HepG2 (cell line): ENCODE measurements around the gene ARR3. TPM values are rescaled to one million over a fixed set of nuclear protein-coding genes. Genes with fewer than 3 reads are reported as not detected.

Experiments
- CREM ChIP-seq, 2 experiments: sonication (generic) in 1 of 2; formaldehyde crosslinking in 1 of 2; IDR thresholded peaks; 2 replicates each; pipeline versions ENCODE4 v1.4.0 to v1.6.1; 2016 to 2020; ENCODE audit warnings: antibody characterized with exemption in 1 of 2, mild to moderate bottlenecking in 1 of 2, missing genetic modification reagents in 1 of 2
- KLF11 ChIP-seq: IDR thresholded peaks from 2 replicates; pipeline ENCODE4 v1.6.1; 2016; ENCODE audit warnings: missing compliant biosample characterization
- RAD21 ChIP-seq: fragments of 450-650 bp; formaldehyde crosslinking; IDR thresholded peaks from 2 replicates; pipeline ENCODE4 v1.5.0; 2020; ENCODE audit warnings: mild to moderate bottlenecking
- SALL1 ChIP-seq: sonication (generic); formaldehyde crosslinking; IDR thresholded peaks from 2 replicates; pipeline ENCODE4 v1.8.0; 2022; ENCODE audit warnings: mild to moderate bottlenecking, missing genetic modification reagents
- SIN3A ChIP-seq: IDR thresholded peaks from 2 replicates; pipeline ENCODE4 v1.6.1; 2011; ENCODE audit warnings: low read depth, mild to moderate bottlenecking, control low read depth, low read length, borderline replicate concordance
- ZC3H4 ChIP-seq: sonication (generic); formaldehyde crosslinking; IDR thresholded peaks from 2 replicates; pipeline ENCODE4 v1.4.0; 2020; ENCODE audit warnings: missing genetic modification reagents, borderline replicate concordance
- ZNF530 ChIP-seq: sonication (generic); formaldehyde crosslinking; IDR thresholded peaks from 2 replicates; pipeline ENCODE4 v1.5.0; 2020; ENCODE audit warnings: low read depth, mild to moderate bottlenecking, missing genetic modification reagents
- ZNF570 ChIP-seq: sonication (generic); formaldehyde crosslinking; IDR thresholded peaks from 2 replicates; pipeline ENCODE4 v1.4.0; 2020; ENCODE audit warnings: mild to moderate bottlenecking, missing genetic modification reagents, borderline replicate concordance
- ZNF713 ChIP-seq: sonication (generic); formaldehyde crosslinking; IDR thresholded peaks from 2 replicates; pipeline ENCODE4 v1.4.0; 2020; ENCODE audit warnings: mild to moderate bottlenecking, missing genetic modification reagents
- polyA plus RNA-seq, 8 experiments: library from polyadenylated mRNA; depleted of rRNA in 3 of 8; stranded (reverse) in 7 of 8; unstranded in 1 of 8; fragments of >200 nt; fragmentation: Illumina TruSeq in 4 of 8; extraction: Trizol in 4 of 8; gene quantifications; 2 replicates each; pipeline versions ENCODE4 v1.2.1 to v1.2.3, GENCODE V29; 2011 to 2016; ENCODE audit warnings: low read depth in 4 of 8, missing spikeins in 1 of 8, mixed read lengths in 1 of 8; ENCODE audit not compliant: insufficient read depth in 1 of 8
- total RNA-seq, 5 experiments: library from RNA; depleted of rRNA; stranded (reverse); fragments of >200 nt; fragmentation: Illumina TruSeq; extraction: Trizol; gene quantifications; 2 replicates each; pipeline ENCODE4 v1.2.3, GENCODE V29; 2016; ENCODE audit warnings: low read depth in 1 of 5
- TF ChIP-seq, protein P1 (sequence below): sonication (generic); formaldehyde crosslinking; IDR thresholded peaks from 2 replicates; pipeline ENCODE4 v1.5.0; 2020; ENCODE audit warnings: missing genetic modification reagents
- TF ChIP-seq, protein P2 (sequence below): sonication (generic); formaldehyde crosslinking; IDR thresholded peaks from 2 replicates; pipeline ENCODE4 v1.8.1; 2023; ENCODE audit warnings: missing genetic modification reagents, mild to moderate bottlenecking, borderline replicate concordance
- TF ChIP-seq, protein P3 (sequence below): sonication (generic); formaldehyde crosslinking; IDR thresholded peaks from 2 replicates; pipeline ENCODE4 v1.9.0; 2021; ENCODE audit warnings: missing genetic modification reagents, borderline replicate concordance
- TF ChIP-seq, protein P4 (sequence below): sonication (generic); formaldehyde crosslinking; IDR thresholded peaks from 2 replicates; pipeline ENCODE4 v1.4.0; 2020; ENCODE audit warnings: mild to moderate bottlenecking, missing genetic modification reagents
- TF ChIP-seq, protein P5 (sequence below): sonication (generic); formaldehyde crosslinking; IDR thresholded peaks from 2 replicates; pipeline ENCODE4 v1.5.0; 2020; ENCODE audit warnings: mild to moderate bottlenecking, missing genetic modification reagents, borderline replicate concordance

ARR3 gene
- total and polyA plus RNA-seq, 2 of the 13 experiments (the other 11 are each of a cell fraction or from before 2014, with no cell fraction given) = not detected

DNA sequence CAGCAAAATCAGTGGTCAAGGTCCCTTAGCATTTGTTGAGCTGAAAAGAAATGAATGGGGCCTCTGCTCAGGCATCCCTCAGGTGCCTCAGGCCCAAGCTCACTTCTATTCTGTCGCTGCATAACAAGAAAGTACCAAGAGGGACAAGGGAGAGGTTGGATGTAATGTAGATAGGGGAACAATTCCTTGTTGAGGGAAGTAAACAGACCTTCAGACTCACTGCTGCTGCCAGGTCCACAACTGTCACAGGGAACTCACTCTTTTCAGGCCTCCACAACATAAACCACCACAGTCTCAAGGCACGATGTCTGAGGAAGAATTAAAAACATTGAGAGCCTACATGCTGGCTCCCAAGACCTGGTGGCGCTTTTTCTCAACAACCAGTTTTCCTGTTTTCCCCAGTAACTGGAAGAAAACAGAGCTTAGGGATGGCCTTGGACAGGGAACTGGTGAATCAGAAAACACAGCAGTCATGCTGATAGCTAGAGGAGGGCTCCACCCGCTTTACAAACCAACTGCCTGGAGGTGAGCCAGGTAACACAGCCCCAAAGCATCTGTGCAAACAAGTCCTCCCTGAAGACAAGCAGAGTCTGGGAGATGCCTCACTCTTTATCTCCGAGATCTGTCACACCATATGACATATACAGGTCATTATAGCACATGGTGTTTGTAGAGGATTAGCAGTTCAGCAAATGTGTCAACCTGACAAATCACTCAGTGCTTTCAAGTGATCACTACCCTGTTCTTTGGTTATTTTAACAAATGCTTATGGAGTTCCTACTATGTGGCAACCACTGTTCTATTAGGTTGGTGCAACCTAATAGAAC lies 48.0 kb upstream of the ARR3 start (continued):
- TF ChIP-seq, protein P1, sequence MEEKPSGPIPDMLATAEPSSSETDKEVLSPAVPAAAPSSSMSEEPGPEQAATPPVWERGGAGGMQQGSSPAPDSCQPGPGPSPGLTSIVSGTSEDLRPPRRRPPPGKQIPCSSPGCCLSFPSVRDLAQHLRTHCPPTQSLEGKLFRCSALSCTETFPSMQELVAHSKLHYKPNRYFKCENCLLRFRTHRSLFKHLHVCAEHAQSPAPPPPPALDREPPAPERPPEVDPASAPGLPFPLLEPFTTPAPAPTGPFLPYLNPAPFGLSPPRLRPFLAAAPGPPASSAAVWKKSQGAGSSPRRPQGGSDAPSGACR (CRISPR knock-in tag) = no peak
- TF ChIP-seq, protein P2, sequence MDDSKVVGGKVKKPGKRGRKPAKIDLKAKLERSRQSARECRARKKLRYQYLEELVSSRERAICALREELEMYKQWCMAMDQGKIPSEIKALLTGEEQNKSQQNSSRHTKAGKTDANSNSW (CRISPR knock-in tag) = no peak
- TF ChIP-seq SIN3A (no peak), ZNF570 (CRISPR knock-in tag) (no peak), ZC3H4 (CRISPR knock-in tag) (no peak), RAD21 (CRISPR knock-in tag) (no peak), SALL1 (CRISPR knock-in tag) (peak; percentile 33; the same call in 1 of the 2 replicates), CREM (IDR thresholded peaks at IDR 0.05) (no peak), CREM (CRISPR knock-in tag; IDR thresholded peaks at IDR 0.05) (no peak), KLF11 (no peak), ZNF713 (CRISPR knock-in tag) (no peak), ZNF530 (no peak)
- TF ChIP-seq, protein P3, sequence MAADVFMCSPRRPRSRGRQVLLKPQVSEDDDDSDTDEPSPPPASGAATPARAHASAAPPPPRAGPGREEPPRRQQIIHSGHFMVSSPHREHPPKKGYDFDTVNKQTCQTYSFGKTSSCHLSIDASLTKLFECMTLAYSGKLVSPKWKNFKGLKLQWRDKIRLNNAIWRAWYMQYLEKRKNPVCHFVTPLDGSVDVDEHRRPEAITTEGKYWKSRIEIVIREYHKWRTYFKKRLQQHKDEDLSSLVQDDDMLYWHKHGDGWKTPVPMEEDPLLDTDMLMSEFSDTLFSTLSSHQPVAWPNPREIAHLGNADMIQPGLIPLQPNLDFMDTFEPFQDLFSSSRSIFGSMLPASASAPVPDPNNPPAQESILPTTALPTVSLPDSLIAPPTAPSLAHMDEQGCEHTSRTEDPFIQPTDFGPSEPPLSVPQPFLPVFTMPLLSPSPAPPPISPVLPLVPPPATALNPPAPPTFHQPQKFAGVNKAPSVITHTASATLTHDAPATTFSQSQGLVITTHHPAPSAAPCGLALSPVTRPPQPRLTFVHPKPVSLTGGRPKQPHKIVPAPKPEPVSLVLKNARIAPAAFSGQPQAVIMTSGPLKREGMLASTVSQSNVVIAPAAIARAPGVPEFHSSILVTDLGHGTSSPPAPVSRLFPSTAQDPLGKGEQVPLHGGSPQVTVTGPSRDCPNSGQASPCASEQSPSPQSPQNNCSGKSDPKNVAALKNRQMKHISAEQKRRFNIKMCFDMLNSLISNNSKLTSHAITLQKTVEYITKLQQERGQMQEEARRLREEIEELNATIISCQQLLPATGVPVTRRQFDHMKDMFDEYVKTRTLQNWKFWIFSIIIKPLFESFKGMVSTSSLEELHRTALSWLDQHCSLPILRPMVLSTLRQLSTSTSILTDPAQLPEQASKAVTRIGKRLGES (CRISPR knock-in tag) = no peak
- TF ChIP-seq, protein P4, sequence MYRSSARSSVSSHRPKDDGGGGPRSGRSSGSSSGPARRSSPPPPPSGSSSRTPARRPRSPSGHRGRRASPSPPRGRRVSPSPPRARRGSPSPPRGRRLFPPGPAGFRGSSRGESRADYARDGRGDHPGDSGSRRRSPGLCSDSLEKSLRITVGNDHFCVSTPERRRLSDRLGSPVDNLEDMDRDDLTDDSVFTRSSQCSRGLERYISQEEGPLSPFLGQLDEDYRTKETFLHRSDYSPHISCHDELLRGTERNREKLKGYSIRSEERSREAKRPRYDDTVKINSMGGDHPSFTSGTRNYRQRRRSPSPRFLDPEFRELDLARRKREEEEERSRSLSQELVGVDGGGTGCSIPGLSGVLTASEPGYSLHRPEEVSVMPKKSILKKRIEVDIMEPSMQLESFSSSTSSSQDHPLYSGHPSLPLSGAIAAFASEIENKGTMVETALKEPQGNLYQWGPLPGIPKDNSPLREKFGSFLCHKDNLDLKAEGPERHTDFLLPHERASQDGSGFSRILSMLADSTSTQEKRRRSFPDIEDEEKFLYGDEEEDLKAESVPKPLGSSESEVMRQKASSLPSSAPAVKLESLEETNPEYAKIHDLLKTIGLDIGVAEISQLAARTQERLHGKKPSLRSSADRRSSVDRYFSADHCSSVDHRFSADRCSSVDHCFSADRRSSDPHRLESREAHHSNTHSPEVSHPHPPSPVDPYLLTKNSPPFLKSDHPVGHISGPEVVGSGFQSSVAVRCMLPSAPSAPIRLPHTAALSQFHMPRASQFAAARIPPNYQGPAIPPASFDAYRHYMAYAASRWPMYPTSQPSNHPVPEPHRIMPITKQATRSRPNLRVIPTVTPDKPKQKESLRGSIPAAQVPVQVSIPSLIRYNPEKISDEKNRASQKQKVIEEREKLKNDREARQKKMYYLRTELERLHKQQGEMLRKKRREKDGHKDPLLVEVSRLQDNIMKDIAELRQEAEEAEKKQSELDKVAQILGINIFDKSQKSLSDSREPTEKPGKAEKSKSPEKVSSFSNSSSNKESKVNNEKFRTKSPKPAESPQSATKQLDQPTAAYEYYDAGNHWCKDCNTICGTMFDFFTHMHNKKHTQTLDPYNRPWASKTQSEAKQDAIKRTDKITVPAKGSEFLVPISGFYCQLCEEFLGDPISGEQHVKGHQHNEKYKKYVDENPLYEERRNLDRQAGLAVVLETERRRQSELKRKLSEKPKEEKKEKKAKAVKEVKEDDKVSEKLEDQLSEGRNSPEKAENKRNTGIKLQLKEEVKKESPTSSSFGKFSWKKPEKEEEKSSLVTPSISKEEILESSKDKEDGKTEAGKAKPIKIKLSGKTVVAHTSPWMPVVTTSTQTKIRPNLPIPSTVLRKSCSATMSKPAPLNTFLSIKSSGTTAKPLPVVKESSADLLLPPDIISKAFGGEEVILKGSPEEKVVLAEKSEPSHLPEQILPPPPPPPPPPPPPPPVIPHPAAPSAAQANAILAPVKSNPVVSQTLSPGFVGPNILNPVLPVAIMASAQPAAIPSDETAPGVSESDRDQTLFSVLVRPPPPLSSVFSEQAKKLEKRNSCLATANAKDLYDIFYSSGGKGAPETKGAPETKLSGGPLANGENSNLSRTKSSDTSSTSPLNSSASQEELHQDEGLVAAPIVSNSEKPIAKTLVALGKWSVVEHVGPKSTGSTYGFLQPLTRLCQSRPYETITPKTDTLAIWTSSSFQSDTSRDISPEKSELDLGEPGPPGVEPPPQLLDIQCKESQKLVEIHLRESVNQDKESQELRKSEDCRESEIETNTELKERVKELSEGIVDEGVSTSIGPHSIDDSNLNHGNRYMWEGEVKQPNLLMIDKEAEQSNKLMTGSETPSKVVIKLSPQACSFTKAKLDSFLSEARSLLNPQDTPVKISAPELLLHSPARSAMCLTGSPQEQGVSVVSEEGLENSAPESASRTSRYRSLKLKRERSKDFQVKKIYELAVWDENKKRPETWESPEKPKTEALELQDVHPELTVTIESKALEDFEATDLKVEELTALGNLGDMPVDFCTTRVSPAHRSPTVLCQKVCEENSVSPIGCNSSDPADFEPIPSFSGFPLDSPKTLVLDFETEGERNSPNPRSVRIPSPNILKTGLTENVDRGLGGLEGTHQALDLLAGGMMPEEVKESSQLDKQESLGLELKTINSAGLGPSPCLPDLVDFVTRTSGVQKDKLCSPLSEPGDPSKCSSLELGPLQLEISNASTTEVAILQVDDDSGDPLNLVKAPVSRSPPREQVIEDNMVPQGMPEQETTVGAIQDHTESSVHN (CRISPR knock-in tag) = no peak
- TF ChIP-seq, protein P5, sequence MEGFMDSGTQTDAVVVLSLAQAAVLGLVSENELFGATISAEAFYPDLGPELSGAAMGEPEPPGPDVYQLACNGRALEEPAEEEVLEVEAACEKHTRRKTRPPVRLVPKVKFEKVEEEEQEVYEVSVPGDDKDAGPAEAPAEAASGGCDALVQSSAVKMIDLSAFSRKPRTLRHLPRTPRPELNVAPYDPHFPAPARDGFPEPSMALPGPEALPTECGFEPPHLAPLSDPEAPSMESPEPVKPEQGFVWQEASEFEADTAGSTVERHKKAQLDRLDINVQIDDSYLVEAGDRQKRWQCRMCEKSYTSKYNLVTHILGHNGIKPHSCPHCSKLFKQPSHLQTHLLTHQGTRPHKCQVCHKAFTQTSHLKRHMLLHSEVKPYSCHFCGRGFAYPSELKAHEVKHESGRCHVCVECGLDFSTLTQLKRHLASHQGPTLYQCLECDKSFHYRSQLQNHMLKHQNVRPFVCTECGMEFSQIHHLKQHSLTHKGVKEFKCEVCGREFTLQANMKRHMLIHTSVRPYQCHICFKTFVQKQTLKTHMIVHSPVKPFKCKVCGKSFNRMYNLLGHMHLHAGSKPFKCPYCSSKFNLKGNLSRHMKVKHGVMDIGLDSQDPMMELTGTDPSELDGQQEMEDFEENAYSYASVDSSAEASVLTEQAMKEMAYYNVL (CRISPR knock-in tag) = no peak
